HG02870 (cell line): ENCODE measurements around the gene PCDHGB4.
"Not testable (repeated sequence)": the region's sequence is repeated elsewhere in the genome, so short reads cannot be mapped to it uniquely, and the experiment has no call there.

Source experiments
- ATAC-seq: cut with Tn5 transposase; IDR thresholded peaks from one replicate; pipeline ENCODE4 v1.9.1; 2021; ENCODE audit warnings: mild to moderate bottlenecking, moderate library complexity; ENCODE audit not compliant: unreplicated experiment

The PCDHGB4 gene

GRCh38 chr5:141387557-141388311 is at the start of gene PCDHGB4:
TSS of gene PCDHGB4 (plus strand) at chr5:141387698. CDS start at chr5:141387885, 187 bp downstream.
- not testable (repeated sequence) for ATAC-seq

- ATAC-seq, result no peak
These were observed 48.8 kb upstream of the PCDHGB4 start, which contains the start of gene PCDHGA2 for GRCh38 chr5:141338538-141339306. TSS of gene PCDHGA2 (plus strand) at chr5:141338760.

GRCh38 chr5:141340781-141341354 is 46.6 kb upstream of the PCDHGB4 start:
- not testable (repeated sequence) for ATAC-seq

GRCh38 chr5:141342773-141343172 is 44.7 kb upstream of the PCDHGB4 start:
- no peak for ATAC-seq

GRCh38 chr5:141343242-141343952 is 44.1 kb upstream of the PCDHGB4 start, which contains the start of gene PCDHGA3:
TSS of gene PCDHGA3 (plus strand) at chr5:141343829. CDS start at chr5:141344034, 205 bp downstream.
- ATAC-seq, result no peak

- ATAC-seq, result no peak
These were observed 43.5 kb upstream of the PCDHGB4 start for GRCh38 chr5:141343953-141344463.

- no peak for ATAC-seq
These were observed 42.2 kb upstream of the PCDHGB4 start for GRCh38 chr5:141345327-141345726.

- not testable (repeated sequence) for ATAC-seq
These were observed 41.5 kb upstream of the PCDHGB4 start for GRCh38 chr5:141346017-141346416.

- ATAC-seq, result no peak
These were observed 37.4 kb upstream of the PCDHGB4 start, which contains the start of gene PCDHGB1 for GRCh38 chr5:141349917-141350619. TSS of gene PCDHGB1 (plus strand) at chr5:141350099. CDS start at chr5:141350261, 162 bp downstream.

- no peak for ATAC-seq
These were observed 35.9 kb upstream of the PCDHGB4 start for GRCh38 chr5:141351591-141351990.

GRCh38 chr5:141354900-141355469 is 32.5 kb upstream of the PCDHGB4 start, which contains the start of gene PCDHGA4:
TSS of gene PCDHGA4 (plus strand) at chr5:141355021. CDS start at chr5:141355108, 87 bp downstream.
- no peak for ATAC-seq

GRCh38 chr5:141355641-141356040 is 31.9 kb upstream of the PCDHGB4 start:
- ATAC-seq, result no peak

- ATAC-seq, result no peak
These were observed 31.4 kb upstream of the PCDHGB4 start for GRCh38 chr5:141356133-141356532.

GRCh38 chr5:141356950-141357349 is 30.5 kb upstream of the PCDHGB4 start:
- ATAC-seq, result no peak

GRCh38 chr5:141359790-141360426 is 27.6 kb upstream of the PCDHGB4 start, which contains the start of gene PCDHGB2:
TSS of gene PCDHGB2 (plus strand) at chr5:141359994. CDS start at chr5:141360136, 142 bp downstream.
- peak; percentile 70 for ATAC-seq

GRCh38 chr5:141360685-141361084 is 26.8 kb upstream of the PCDHGB4 start:
- no peak for ATAC-seq

GRCh38 chr5:141362719-141363118 is 24.8 kb upstream of the PCDHGB4 start:
- ATAC-seq, result no peak

- no peak for ATAC-seq
These were observed 23.4 kb upstream of the PCDHGB4 start, which contains the start of gene PCDHGA5 for GRCh38 chr5:141363952-141364660. TSS of gene PCDHGA5 (plus strand) at chr5:141364162. CDS start at chr5:141364331, 169 bp downstream.
